Measurements from ENCODE around the gene PCLAF.
"Not testable (repeated sequence)": the region's sequence is repeated elsewhere in the genome, so short reads cannot be mapped to it uniquely, and the experiment has no call there.

DNA sequence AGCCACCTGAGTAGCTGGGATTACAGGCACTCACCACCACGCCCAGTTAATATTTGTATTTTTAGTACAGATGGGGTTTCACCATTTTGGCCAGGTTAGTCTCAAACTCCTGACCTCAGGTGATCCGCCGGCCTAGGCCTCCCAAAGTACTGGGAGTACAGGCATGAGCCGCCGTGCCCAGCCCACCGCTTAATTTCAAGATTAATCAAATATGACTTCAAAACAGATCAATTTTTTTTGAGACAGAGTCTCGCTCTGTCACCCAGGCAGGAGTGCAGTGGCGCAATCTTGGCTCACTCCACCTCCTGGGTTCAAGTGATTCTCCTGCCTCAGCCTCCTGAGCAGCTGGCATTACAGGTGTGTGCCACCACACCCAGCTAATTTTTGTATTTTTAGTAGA is 9.9 kb downstream of the PCLAF start:
- TF ChIP-seq, protein P1, sequence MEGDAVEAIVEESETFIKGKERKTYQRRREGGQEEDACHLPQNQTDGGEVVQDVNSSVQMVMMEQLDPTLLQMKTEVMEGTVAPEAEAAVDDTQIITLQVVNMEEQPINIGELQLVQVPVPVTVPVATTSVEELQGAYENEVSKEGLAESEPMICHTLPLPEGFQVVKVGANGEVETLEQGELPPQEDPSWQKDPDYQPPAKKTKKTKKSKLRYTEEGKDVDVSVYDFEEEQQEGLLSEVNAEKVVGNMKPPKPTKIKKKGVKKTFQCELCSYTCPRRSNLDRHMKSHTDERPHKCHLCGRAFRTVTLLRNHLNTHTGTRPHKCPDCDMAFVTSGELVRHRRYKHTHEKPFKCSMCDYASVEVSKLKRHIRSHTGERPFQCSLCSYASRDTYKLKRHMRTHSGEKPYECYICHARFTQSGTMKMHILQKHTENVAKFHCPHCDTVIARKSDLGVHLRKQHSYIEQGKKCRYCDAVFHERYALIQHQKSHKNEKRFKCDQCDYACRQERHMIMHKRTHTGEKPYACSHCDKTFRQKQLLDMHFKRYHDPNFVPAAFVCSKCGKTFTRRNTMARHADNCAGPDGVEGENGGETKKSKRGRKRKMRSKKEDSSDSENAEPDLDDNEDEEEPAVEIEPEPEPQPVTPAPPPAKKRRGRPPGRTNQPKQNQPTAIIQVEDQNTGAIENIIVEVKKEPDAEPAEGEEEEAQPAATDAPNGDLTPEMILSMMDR (IDR thresholded peaks at IDR 0.05 in 2 of 3, conservative IDR thresholded peaks at IDR 0.05 in 1 of 3; ENCODE audit: borderline replicate concordance in 1 of 3, insufficient read depth in 1 of 3, low read depth in 2 of 3, low read length in 2 of 3) = not testable (repeated sequence)
- not testable (repeated sequence) for TF ChIP-seq POLR2AphosphoS5 (IDR thresholded peaks at IDR 0.05; ENCODE audit: low read depth, low read length); EZH2 (IDR thresholded peaks at IDR 0.05); POLR2A (IDR thresholded peaks at IDR 0.05; ENCODE audit: borderline replicate concordance, extremely low read depth, insufficient read depth, insufficient read length); CEBPB (IDR thresholded peaks at IDR 0.05; ENCODE audit: low read depth); SP1 (IDR thresholded peaks at IDR 0.05; ENCODE audit: low read depth); ZNF274 (IDR thresholded peaks at IDR 0.05; ENCODE audit: low read depth, low read length); JUND (IDR thresholded peaks at IDR 0.05); RAD21 (IDR thresholded peaks at IDR 0.05; ENCODE audit: low read depth); FOSL1 (IDR thresholded peaks at IDR 0.05; ENCODE audit: low read depth); ZFX (IDR thresholded peaks at IDR 0.05); EGR1 (IDR thresholded peaks at IDR 0.05; ENCODE audit: low read depth)
- TF ChIP-seq, protein P2, sequence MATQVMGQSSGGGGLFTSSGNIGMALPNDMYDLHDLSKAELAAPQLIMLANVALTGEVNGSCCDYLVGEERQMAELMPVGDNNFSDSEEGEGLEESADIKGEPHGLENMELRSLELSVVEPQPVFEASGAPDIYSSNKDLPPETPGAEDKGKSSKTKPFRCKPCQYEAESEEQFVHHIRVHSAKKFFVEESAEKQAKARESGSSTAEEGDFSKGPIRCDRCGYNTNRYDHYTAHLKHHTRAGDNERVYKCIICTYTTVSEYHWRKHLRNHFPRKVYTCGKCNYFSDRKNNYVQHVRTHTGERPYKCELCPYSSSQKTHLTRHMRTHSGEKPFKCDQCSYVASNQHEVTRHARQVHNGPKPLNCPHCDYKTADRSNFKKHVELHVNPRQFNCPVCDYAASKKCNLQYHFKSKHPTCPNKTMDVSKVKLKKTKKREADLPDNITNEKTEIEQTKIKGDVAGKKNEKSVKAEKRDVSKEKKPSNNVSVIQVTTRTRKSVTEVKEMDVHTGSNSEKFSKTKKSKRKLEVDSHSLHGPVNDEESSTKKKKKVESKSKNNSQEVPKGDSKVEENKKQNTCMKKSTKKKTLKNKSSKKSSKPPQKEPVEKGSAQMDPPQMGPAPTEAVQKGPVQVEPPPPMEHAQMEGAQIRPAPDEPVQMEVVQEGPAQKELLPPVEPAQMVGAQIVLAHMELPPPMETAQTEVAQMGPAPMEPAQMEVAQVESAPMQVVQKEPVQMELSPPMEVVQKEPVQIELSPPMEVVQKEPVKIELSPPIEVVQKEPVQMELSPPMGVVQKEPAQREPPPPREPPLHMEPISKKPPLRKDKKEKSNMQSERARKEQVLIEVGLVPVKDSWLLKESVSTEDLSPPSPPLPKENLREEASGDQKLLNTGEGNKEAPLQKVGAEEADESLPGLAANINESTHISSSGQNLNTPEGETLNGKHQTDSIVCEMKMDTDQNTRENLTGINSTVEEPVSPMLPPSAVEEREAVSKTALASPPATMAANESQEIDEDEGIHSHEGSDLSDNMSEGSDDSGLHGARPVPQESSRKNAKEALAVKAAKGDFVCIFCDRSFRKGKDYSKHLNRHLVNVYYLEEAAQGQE (IDR thresholded peaks at IDR 0.05; ENCODE audit: low read depth) = not testable (repeated sequence)
- TF ChIP-seq, protein P3, sequence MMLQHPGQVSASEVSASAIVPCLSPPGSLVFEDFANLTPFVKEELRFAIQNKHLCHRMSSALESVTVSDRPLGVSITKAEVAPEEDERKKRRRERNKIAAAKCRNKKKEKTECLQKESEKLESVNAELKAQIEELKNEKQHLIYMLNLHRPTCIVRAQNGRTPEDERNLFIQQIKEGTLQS (IDR thresholded peaks at IDR 0.05) = not testable (repeated sequence)
